GM21367 (cell line): ENCODE results near the gene KLC3.

Experiments used
- ATAC-seq: cut with Tn5 transposase; IDR thresholded peaks from one replicate; pipeline ENCODE4 v1.9.1; 2021; ENCODE audit not compliant: unreplicated experiment

The KLC3 gene

DNA sequence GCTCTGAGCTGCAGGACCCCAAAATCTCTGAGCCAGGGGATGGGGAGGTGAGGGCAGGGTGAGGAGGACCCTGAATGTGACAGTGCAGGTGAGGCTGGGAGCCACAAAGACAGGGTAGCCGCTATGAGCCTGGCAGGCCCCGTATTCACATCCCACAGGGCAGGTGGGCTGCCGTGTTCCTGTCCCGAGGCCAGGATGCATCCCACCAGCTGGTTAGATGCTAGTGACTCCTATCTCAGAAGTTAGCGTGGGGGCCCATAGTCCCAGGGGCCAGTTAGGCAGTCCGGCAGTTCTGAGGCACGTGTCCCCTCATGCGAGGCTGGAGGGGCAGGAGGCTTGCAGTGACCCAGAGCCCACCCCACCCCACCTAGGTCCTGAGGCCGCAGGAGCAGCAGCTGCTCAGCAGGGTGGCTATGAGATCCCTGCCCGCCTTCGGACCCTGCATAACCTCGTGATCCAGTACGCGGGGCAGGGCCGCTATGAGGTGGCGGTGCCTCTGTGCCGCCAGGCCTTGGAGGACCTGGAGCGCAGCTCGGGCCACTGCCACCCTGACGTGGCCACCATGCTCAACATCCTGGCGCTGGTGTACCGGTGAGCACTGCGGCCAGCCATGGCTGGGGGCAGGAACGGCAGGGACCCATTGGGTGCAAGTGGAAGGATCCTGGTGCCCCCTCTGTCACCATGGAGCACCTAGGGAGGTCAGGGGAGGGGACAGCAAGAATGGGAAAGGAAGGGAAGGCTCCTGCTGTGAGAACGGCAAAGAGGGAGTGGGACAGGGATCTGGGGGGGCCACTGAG lies 7.2 kb downstream of the KLC3 start:
- ATAC-seq: no peak

DNA sequence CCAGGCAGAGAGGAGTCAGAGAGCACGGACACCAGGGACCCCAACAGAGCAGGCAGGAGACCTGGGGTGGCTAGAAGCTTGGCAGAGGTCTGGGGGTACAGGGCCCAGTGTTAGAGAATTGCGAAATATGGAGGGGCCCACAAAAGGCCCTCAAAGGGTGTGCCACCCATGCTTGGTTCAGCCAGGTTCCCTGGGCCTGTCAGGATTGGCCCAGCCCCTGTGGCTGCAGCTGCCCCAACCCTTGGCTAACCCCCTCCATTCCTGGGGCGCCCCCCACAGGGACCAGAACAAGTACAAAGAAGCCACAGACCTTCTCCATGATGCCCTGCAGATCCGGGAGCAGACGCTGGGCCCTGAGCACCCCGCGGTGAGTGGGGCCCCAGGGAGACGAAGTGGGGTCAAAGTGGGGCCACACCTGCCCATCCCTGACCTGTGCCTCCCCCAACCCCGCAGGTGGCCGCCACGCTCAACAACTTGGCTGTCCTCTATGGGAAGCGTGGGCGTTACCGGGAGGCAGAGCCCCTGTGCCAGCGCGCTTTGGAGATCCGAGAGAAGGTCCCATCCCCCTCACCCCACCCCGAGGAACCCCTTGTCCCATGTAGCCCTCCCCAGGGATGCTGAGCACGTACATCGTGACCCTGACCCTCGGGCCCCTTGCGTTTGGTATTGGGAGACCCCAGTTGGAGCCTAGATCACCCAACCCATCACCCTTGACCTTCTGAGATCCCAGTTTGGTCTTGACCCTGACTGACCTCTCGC lies 8.0 kb downstream of the KLC3 start:
- no peak for ATAC-seq

DNA sequence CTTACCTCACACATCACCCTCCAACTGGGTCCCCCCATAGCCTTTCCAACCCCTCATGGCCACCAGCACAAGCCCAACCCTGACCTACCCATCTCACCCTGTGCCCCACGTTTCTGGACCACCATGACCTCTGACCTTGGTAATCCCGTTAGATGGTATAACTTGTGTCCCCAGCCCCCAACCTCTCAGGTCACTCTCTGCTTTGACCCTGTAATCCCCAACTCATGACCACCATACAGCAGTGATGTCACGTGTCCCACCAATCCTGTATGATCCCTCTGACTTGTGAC lies 8.5 kb downstream of the KLC3 start:
- ATAC-seq: no peak

DNA sequence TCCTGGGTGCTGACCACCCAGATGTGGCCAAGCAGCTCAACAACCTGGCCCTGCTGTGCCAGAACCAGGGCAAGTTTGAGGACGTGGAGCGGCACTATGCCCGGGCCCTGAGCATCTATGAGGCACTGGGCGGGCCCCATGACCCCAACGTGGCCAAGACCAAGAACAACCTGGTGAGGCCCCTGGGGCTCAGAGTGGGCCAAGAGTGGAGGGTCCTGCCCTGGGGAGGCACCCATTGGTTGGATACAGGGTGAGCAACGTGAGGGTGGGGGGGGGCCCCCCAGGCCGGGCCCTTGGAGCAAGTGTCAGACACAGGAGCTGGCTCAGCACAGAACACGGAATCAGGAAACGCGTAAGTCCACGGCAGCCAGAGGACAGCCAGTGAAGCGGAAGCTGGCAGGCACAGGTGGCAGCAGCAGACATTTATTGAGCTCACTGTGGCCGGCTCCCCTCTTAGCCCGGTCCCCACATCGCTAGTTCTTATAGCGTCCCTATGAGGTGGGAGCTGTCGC lies 8.9 kb downstream of the KLC3 start:
- no peak for ATAC-seq

DNA sequence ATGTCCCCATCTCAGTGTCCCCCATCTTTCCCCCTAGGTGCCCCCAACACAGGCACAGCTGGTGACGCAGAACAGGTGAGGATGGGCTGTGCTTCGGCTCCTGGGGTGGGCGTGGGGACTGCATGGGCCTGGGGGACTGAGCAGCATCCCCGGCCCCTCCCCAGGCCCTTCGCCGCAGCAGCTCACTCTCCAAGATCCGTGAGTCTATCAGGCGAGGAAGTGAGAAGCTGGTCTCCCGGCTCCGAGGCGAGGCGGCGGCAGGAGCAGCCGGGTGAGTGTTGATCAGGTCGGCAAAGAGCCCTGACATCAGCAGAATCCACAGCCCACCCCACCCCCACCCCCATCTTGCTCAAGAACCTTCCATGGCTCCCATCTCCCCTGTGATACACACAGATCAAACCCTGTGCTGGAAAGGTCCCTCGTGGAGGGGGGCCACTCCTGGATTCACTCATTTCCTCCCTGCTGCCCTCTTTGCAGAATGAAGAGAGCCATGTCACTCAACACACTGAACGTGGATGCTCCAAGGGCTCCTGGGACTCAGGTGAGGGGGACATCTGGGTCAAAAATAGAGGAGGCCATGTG lies 10.0 kb downstream of the KLC3 start:
- no peak for ATAC-seq

DNA sequence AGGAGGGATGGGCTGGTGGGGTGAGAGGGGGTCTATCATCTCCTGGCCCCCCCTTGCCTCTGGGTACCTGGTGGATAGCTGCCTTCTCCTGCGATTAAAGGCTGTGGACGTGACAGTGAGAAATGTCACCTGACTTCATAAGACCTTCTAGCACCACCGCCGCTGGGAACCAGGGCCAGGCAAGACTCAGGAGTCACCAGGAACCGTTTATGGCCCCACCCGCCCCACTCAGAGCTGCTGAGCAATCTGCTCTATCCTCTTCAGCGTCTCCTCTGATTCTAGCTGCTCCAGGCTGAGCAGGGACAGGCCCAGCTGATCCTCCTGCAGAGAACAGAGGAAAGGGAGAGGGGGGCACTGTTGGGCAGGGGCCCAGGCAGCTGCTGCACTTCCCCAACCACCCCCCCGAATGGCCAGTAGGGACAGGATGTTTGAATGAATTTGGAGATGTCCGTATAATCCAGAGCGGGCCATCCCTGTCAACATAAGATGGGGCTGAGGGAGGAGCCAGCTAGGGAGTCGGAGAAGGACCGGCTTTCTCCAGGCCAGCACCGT lies 10.9 kb downstream of the KLC3 start:
- no peak for ATAC-seq

DNA sequence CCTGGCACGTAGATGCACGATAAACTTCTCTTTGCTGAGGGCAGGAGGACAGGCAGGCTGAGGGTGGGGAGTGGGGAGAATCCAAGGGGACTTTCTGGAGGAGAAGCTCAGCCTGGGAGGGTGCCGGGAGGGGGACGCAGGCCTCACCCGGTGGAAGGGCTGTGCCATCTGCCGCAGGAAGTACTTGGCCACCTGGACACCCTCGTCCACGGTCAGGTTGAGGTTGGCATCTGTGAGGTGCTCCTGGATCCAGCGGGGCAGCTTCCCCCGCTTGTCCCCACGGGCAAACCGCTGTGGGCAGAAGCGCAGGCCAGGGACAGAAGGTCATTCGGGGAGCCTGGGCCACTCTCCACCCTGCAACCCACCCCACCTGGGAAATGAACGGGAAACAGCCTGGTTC lies 11.5 kb downstream of the KLC3 start:
- no peak for ATAC-seq

DNA sequence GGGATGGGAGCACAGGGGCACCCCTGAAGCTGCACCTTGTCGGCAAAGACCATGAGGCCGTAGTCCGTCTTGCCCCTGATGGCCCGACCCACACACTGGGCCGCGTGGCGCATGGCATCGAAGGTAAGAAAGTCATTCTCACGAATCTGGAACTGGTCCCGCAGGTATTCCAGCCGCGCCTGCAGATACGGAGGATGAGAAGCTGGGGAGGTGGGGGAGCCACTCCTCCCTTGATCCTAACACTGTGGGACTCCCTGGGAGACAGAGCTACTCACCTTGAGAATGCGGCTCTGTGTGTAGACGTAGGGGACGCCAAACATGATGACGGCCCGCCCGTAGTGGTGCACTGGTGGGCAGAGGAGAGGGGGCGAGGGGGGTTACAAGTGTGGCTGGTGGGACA lies 11.9 kb downstream of the KLC3 start:
- ATAC-seq: no peak

DNA sequence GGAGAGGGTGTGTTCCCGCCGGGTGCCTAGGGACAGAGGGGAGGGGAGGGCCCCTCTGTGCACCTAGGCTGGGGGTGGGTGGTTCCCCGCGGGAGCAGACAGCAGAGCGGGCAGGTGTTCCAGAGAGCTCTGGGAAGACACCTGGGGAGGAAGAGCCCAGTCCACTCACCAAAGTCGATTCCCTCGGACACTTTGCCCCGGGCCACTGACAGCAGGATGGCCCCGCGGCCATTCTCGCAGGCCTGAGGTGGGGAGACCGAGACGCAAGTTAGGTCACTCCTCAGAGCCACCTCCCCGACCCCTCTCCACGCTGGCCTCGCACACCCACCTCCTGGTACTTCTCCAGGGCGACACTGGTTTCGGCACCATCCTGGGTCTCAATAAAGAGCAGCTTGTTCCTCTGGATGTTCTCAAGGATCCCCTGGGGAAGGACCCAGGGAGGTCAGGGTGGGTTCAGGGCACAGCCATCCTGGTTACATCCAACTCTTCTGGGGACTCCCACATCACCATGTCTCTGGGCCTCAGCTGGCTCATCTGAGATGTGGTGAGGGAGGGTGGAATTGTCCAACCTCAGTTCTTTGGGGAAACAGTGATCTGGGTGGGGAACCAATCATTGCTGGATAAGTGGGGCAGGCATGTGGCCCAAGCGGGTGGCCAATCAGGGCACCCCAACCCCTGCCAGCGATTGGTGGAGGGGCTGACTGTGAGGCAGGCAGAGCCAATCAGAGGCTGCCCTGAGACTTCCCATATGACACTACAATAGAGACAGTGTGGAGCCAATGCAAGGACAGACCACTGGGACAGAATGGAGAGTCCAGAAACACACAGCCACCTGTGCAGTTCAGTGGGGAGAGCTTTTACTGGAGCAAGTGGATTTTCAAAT lies 12.6 kb downstream of the KLC3 start:
- no peak for ATAC-seq

DNA sequence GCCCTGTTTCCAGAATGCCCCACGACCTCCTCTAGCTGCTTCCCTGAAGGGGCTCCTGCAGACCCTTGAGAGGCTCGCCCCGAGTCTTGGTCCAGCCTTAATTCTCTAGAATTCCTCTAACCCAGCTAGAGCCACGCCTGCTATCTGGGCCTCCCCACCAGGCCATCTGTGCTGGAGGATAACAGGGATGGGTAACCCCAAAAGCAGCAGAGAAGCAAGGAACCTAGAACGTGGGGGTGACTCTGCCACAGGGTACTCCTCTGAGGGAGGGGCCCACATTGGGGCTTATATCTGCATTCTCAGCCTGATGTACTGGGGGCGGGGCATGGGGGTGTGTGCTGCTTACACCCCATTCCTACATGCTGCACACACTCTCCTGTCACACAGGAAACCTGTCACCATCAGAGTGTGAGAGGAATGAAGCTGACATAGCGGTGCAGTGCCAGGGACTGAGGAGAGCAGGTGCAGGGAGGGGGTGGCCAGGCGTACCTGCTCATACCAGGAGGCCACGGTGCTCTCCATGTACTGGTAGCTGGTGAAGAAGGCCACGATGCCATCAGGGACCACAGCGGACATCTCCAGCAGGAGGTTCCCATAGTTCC lies 13.8 kb downstream of the KLC3 start:
- ATAC-seq: no peak

DNA sequence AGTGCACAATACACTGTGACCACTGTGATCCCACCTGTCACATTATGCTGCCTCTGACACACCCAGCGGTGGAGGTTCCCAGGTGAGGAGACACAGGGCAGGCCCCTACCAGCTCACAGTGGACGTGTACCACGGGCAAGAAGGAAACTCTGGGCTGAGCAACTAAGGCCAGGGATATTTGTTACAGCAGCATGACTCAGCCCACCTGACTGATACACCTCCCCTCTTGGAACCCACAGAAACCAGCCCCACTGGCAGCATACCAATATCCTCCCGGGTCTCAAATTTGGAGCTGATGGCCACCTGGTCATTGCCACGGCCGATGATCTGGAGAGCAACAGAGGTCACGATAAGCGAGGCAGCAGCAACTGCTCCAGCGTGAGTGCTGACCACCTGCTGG lies 14.9 kb downstream of the KLC3 start:
- ATAC-seq: no peak

DNA sequence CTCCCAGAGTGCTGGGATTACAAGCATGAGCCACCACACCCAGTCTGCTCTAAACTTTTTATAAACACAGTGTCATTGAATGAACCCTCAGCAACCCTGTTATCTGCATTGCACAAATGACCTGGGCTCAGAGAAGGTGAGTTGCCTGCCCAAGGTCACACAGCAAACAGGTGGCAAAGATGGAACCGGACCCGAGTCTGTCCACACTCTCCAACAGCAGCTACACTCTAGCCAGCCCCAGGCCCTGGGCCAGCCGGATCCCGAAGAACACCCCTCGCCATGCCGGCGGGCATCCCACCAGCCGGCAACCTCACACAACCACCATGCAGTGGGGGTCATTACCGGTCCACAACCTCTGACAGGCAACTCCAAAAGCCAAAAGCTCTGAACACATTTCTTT lies 15.4 kb downstream of the KLC3 start:
- ATAC-seq: no peak

DNA sequence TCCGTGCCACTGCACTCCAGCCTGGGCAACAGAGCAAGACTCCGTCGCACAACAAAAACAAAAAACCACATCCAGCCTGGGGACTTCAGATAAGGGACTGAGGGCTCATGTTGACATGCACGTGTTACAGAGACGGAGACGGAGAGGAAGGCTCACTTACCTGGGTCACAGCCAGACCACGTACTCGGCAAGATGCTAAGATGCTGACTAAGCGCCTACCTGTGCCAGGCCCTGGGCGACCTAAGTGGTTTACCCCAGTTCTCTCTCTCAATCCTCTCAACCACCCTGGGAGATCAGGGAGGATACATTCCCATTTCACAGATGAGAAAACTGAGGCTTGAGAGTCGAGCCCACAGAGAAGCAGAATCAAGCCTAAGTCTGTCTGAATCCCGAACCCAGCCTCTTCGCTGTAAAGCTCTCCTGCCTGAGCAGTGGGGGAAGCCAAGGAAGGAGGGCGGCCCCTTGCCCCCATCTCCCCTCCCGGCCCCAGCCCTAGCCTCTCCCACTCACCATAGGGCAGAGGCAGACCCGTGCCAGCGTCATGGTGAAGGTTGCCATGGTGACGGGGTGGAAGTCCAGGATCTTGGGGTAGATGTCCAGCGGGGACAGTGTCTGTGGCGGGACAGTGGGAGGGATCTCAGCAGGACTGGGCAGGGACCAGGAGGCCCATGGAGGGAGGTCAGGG lies 16.4 kb downstream of the KLC3 start:
- ATAC-seq: no peak

DNA sequence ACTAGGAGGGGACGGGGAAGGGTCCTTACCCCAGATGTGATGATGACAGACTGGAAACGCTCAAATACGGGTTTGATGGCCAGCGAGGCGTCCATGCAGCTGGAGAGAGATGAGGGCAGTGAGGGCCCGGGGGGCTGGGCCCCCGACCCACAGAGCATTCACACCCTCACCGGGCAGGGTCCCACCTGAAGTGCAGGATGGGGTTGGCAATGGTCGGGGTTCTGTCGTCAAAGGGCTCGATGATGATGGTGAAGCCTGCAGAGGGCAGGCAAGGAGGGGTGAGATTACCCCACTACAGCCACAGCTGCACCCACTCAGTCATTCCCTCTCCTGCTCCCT lies 16.9 kb downstream of the KLC3 start:
- ATAC-seq: no peak

DNA sequence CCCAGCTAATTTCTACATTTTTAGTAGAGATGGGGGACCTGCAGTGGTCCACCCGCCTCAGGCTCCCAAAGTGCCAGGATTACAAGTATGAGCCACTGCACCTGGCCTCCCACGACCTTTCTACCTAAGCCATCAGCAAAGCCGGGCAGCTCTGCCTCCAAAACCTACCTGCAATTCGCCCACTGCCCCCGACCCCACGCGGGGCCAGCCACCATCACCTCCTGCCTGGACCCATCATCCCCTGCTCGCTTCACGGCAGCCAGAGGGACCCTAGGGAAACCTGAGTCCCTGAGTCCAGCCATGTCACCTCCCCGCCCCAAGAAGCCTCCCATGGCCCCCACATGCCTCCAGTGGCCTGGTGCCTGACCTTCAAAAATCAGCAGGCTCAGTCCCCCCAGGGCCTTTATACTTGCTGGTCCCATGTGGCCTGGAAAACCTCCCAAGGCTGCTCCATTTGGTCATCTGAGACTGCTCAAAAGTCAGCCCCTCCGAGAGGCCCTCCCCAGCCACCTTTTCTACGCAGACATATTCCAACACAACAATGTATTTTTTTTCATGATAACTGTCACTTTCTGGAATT lies 17.8 kb downstream of the KLC3 start:
- no peak for ATAC-seq

DNA sequence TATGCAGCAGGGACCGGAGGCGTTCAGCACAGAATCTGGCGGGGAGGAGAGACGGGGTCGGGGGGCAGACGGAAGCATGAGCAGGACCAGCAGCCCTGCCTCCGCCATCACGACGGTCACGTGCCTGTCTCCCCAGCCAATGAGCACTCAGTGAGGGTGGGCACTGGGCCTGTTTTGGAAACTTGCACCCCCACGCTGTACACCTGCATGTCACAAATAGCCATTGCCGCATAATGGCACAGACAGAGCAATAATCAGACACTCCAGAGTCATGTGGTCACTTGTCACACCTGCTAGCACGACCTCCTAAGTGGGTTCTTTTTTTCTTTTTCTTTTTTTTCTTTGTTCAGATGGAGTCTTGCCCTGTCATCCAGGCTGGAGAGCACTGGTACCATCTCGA lies 21.1 kb downstream of the KLC3 start:
- ATAC-seq: no peak

DNA sequence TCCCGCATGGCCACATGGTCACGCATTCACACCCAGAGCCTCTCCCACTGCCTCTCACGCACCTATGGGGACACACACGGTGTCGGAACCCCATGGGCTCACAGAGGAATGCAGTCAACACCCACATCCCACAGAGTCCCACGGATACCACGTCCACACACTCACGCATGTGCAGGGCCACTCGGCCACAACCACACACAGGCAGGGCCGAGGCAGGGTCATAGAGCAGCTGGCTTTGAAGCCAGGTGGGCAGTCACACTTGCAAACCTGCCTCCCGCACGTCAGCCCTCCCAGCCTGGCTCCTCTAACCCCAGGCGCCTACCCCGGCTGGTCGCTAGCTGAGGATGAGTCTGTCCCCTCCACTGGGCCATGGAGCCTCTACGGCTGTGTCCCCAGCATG lies 21.7 kb downstream of the KLC3 start:
- no peak for ATAC-seq

DNA sequence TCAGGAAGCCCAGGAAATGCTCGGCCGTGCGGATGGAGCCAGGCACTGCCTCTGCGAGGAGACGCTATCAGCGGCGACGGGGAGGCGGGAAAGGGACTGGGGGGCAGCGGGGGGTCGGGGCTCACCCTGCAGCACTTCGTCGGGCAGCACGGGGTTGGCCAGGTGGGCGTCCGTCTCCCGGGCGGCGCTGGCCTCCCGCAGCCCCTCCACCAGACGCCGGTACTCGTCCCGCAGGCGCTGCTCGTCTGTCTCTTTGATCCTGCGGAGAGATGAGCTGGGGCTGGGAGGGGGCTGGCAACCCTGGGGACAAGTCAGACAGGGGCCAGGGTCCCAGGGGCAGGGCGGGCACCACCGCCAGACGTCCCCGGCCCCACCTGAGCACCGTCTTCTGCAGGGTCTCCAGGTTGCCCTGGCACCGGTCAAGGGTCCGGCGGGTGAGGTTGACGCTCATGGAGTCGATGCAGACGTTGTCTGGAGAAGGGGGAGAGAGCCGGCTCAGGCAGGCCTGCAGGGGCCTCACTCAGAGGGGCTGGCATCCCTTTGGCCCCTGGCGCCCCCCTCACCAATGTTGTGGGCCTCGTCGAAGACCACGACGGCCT lies 23.4 kb downstream of the KLC3 start:
- no peak for ATAC-seq

DNA sequence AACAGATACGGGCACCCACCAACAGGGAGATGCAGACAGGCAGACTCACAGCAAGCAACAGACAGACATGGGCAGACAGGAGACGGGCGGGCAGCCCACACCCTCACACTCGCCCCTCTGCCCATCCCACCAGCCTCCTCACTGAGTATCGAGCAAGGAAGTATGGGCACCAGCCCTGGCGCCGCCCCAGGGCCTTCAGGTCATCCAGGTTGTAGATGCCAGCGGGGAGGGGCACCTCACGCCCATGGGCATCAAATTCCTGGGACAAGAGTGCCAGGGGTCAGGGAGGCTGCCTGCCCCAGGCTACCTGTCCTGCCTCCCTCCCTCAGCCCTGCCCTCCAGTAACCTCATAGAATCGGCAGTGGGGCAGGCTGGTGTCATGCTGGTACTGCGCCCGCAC lies 24.1 kb downstream of the KLC3 start:
- no peak for ATAC-seq
